Keratinocyte (primary cell): ENCODE data around the gene DEPP1. TPM values are rescaled to one million over a fixed set of nuclear protein-coding genes. Genes with fewer than 3 reads are reported as not detected.

ENCODE experiments used
- DNase-seq: peaks from one replicate; pipeline ENCODE4 v3.0.0-alpha.2; 2011; ENCODE audit warnings: low read depth, missing footprints, low spot score
- FAIRE-seq: peaks from 2 replicates; lab custom pipeline; 2011; peaks lifted over from hg19 to GRCh38; lab: Jason Lieb, UNC
- H2AFZ ChIP-seq: 2 replicates; pipeline ENCODE4 v1.6.0; 2012; ENCODE audit warnings: low read length, control low read depth, inconsistent platforms; ENCODE audit not compliant: control insufficient read depth
- H3K27ac ChIP-seq: 2 replicates; pipeline ENCODE4 v1.5.1; 2011; ENCODE audit warnings: low read length; ENCODE audit not compliant: control insufficient read depth, insufficient read depth
- H3K27me3 ChIP-seq: 3 replicates; pipeline ENCODE4 v1.6.0; 2011; ENCODE audit warnings: low read length; ENCODE audit not compliant: control insufficient read depth, insufficient read depth; ENCODE audit errors: extremely low read depth
- H3K36me3 ChIP-seq, 2 experiments: 2 replicates in 1 of 2; 3 replicates in 1 of 2; pipeline ENCODE4 v1.5.1; 2011; ENCODE audit warnings: low read length in 2 of 2, mild to moderate bottlenecking in 1 of 2; ENCODE audit not compliant: control insufficient read depth in 2 of 2, insufficient read depth in 2 of 2; ENCODE audit errors: extremely low read depth in 1 of 2
- H3K4me1 ChIP-seq: 3 replicates; pipeline ENCODE4 v1.5.1; 2011; ENCODE audit warnings: low read length; ENCODE audit not compliant: control insufficient read depth, insufficient read depth; ENCODE audit errors: extremely low read depth
- H3K4me2 ChIP-seq: 3 replicates; pipeline ENCODE4 v1.6.0; 2011; ENCODE audit warnings: low read depth, low read length; ENCODE audit not compliant: control insufficient read depth, insufficient read depth; ENCODE audit errors: extremely low read depth
- H3K4me3 ChIP-seq, 3 experiments: fragments of 200-600 bp in 1 of 3; sonication (generic) in 1 of 3; 2 replicates in 2 of 3; 3 replicates in 1 of 3; pipeline ENCODE4 v1.5.1; 2011 to 2016; ENCODE audit warnings: low read length in 3 of 3, mild to moderate bottlenecking in 3 of 3, control low read depth in 2 of 3, inconsistent platforms in 1 of 3, low read depth in 1 of 3, mixed read lengths in 1 of 3, mixed run types in 1 of 3, moderate library complexity in 1 of 3; ENCODE audit not compliant: control insufficient read depth in 2 of 3, insufficient read depth in 2 of 3; ENCODE audit errors: extremely low read depth in 1 of 3
- H3K79me2 ChIP-seq: 2 replicates; pipeline ENCODE4 v1.6.0; 2012; ENCODE audit warnings: low read length; ENCODE audit not compliant: control insufficient read depth, insufficient read depth
- H3K9ac ChIP-seq: 3 replicates; pipeline ENCODE4 v1.6.0; 2011; ENCODE audit warnings: low read length; ENCODE audit not compliant: control insufficient read depth, insufficient read depth; ENCODE audit errors: extremely low read depth
- H3K9me1 ChIP-seq: 3 replicates; pipeline ENCODE4 v1.6.0; 2011; ENCODE audit warnings: low read length; ENCODE audit not compliant: control insufficient read depth, insufficient read depth; ENCODE audit errors: extremely low read depth
- H3K9me3 ChIP-seq: 2 replicates; pipeline ENCODE4 v1.5.1; 2012; ENCODE audit warnings: low read depth, low read length; ENCODE audit not compliant: control insufficient read depth
- H4K20me1 ChIP-seq: 3 replicates; pipeline ENCODE4 v1.6.0; 2011; ENCODE audit warnings: low read length; ENCODE audit not compliant: control insufficient read depth, insufficient read depth; ENCODE audit errors: extremely low read depth
- EZH2 ChIP-seq: IDR thresholded peaks from one replicate; pipeline ENCODE4 v1.6.1; 2012; ENCODE audit warnings: inconsistent platforms, mild to moderate bottlenecking, low read length, moderate library complexity
- dilution Hi-C: fragments of 300-500 bp; cut with MboI; formaldehyde crosslinking; loops from one replicate; pipeline ENCODE4 v1.7.0; 2020; ENCODE audit warnings: low sequenced_read_pairs; ENCODE audit not compliant: extremely low pct_ligation_motif_present
- polyA plus RNA-seq, 5 experiments: library from polyadenylated mRNA; depleted of rRNA in 3 of 5; stranded (reverse) in 3 of 5; stranded (forward) in 1 of 5; unstranded in 1 of 5; fragments of >200 nt; gene quantifications; 1 replicate in 1 of 5; 2 replicates in 3 of 5; 3 replicates in 1 of 5; pipeline versions ENCODE4 v1.2.1 to v1.2.3, GENCODE V29; 2011 to 2012; ENCODE audit warnings: missing spikeins in 2 of 5, low read depth in 1 of 5, low replicate concordance in 1 of 5
- TF ChIP-seq, protein P1 (sequence below), 3 experiments: IDR thresholded peaks in 1 of 3; conservative IDR thresholded peaks in 1 of 3; optimal IDR thresholded peaks in 1 of 3; 2 replicates in 2 of 3; 3 replicates in 1 of 3; pipeline versions ENCODE3 to v1.5.1; 2011; ENCODE audit warnings: low read length in 3 of 3, mild to moderate bottlenecking in 3 of 3, moderate library complexity in 2 of 3, control low read depth in 1 of 3, inconsistent platforms in 1 of 3; ENCODE audit not compliant: insufficient read depth in 2 of 3; ENCODE audit errors: extremely low read depth in 1 of 3

DEPP1 gene
- polyA plus RNA-seq, 1 donor (not counting 4 experiments of a cell fraction or from before 2014, with no cell fraction given): 1.2 TPM

DNA sequence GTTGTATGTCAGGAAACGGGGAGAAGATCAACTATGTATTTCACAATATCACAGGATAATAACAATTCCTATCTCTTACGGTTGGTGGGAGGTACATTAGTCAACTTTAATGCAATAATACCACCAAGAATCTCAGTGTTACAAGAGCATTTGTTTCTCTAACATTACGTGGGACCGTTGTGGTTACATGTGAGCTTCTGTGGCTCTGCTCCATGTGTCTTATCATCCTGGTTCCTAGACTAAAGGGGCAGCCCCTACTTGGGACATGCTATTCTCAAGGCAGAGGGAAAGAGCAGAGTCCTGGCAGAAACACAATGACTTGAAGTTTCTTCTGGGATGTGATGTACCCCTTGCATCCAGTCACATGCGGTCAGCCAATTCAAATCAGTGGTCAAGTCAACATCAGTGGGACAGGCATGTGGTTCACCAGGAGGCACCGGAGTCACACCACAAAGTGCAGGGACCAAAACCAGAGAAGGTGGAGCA is 19.6 kb upstream of the DEPP1 start:
- Histone ChIP-seq H3K4me2 (no peak overlapping the region), H3K9me1 (no peaks in the 10 kb centered on the region), H3K9me3 (no peaks in the 10 kb centered on the region), H3K4me3 (no peak overlapping the region), H3K4me1 (peaks cover 8% of the 10 kb centered on the region), H3K9ac (no peak overlapping the region), H4K20me1 (no peaks in the 10 kb centered on the region), H2AFZ (no peak overlapping the region), H3K79me2 (no peaks in the 10 kb centered on the region), H3K27me3 (peaks cover 4% of the 10 kb centered on the region), H3K27ac (no peak overlapping the region), H3K36me3 (peaks cover 0 to under 1% of the 10 kb centered on the region in 2 experiments)
- FAIRE-seq: no peak
- TF ChIP-seq, protein P1, sequence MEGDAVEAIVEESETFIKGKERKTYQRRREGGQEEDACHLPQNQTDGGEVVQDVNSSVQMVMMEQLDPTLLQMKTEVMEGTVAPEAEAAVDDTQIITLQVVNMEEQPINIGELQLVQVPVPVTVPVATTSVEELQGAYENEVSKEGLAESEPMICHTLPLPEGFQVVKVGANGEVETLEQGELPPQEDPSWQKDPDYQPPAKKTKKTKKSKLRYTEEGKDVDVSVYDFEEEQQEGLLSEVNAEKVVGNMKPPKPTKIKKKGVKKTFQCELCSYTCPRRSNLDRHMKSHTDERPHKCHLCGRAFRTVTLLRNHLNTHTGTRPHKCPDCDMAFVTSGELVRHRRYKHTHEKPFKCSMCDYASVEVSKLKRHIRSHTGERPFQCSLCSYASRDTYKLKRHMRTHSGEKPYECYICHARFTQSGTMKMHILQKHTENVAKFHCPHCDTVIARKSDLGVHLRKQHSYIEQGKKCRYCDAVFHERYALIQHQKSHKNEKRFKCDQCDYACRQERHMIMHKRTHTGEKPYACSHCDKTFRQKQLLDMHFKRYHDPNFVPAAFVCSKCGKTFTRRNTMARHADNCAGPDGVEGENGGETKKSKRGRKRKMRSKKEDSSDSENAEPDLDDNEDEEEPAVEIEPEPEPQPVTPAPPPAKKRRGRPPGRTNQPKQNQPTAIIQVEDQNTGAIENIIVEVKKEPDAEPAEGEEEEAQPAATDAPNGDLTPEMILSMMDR (optimal IDR thresholded peaks at IDR 0.05 in 1 of 3, IDR thresholded peaks at IDR 0.05 in 1 of 3, conservative IDR thresholded peaks at IDR 0.05 in 1 of 3; ENCODE audit: extremely low read depth in 1 of 3, insufficient read depth in 2 of 3, low read length in 3 of 3): no peak
- no peak for TF ChIP-seq EZH2
- dilution Hi-C loops: no loop called here
- DNase-seq: no peak

DNA sequence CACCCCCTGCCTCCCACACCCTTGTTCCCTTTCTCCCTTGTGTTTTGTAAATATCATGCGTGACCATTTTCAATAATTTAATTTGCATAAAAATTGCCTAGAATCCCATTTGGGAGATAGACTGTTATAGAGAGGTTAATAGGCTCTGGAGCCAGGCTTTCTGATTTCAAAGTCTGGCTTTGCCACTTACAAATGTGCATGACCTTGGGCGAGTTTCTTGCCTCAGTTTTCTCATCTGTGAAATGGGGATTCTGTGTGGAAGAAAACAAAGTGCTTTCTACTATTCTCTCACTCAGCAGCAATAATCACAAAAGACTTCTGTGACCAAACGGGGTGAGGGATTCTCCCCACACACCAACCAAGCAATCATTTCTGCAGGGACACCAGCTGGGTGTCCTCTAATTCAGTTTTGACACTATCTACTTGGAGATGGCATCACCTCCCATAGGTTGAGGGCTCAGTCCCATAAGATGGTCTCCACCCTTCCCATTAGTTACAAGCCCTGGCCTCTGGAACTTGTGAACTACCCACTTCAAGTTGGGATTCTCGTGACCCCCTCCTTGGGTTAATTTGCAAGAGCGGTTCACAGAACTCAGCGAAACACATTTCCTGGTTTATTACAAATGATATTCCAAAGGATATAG is 18.6 kb upstream of the DEPP1 start:
- Histone ChIP-seq H2AFZ (no peak overlapping the region), H3K79me2 (no peaks in the 10 kb centered on the region), H3K9me3 (no peaks in the 10 kb centered on the region), H3K9me1 (no peaks in the 10 kb centered on the region), H4K20me1 (no peaks in the 10 kb centered on the region), H3K9ac (no peak overlapping the region), H3K4me1 (peaks cover 8% of the 10 kb centered on the region), H3K4me2 (no peak overlapping the region), H3K36me3 (no peaks in the 10 kb centered on the region), H3K27me3 (peaks cover 4% of the 10 kb centered on the region), H3K4me3 (no peak overlapping the region), H3K27ac (no peak overlapping the region)
- no peak for FAIRE-seq
- no peak for DNase-seq
- dilution Hi-C loops: no loop called here
- TF ChIP-seq, protein P1 (optimal IDR thresholded peaks at IDR 0.05 in 1 of 3, IDR thresholded peaks at IDR 0.05 in 1 of 3, conservative IDR thresholded peaks at IDR 0.05 in 1 of 3; ENCODE audit: extremely low read depth in 1 of 3, insufficient read depth in 2 of 3, low read length in 3 of 3): no peak
- no peak for TF ChIP-seq EZH2
